Suprapubic skin (tissue), 3 donors: ENCODE measurements around the gene AP3D1.

Source experiments
- CTCF ChIP-seq, 2 donors: fragments of 200-600 bp in 1 of 2; fragments of 450-650 bp in 1 of 2; sonication (generic) in 1 of 2; IDR thresholded peaks; one replicate each; pipeline ENCODE4 v1.5.1; 2016 to 2019; ENCODE audit warnings: antibody characterized with exemption in 2 of 2, mild to moderate bottlenecking in 1 of 2, moderate library complexity in 1 of 2
- POLR2A ChIP-seq, 2 donors: fragments of 450-650 bp; IDR thresholded peaks; one replicate each; pipeline ENCODE4 v1.6.1; 2017; ENCODE audit warnings: antibody characterized with exemption in 2 of 2, mild to moderate bottlenecking in 2 of 2, moderate library complexity in 2 of 2

DNA sequence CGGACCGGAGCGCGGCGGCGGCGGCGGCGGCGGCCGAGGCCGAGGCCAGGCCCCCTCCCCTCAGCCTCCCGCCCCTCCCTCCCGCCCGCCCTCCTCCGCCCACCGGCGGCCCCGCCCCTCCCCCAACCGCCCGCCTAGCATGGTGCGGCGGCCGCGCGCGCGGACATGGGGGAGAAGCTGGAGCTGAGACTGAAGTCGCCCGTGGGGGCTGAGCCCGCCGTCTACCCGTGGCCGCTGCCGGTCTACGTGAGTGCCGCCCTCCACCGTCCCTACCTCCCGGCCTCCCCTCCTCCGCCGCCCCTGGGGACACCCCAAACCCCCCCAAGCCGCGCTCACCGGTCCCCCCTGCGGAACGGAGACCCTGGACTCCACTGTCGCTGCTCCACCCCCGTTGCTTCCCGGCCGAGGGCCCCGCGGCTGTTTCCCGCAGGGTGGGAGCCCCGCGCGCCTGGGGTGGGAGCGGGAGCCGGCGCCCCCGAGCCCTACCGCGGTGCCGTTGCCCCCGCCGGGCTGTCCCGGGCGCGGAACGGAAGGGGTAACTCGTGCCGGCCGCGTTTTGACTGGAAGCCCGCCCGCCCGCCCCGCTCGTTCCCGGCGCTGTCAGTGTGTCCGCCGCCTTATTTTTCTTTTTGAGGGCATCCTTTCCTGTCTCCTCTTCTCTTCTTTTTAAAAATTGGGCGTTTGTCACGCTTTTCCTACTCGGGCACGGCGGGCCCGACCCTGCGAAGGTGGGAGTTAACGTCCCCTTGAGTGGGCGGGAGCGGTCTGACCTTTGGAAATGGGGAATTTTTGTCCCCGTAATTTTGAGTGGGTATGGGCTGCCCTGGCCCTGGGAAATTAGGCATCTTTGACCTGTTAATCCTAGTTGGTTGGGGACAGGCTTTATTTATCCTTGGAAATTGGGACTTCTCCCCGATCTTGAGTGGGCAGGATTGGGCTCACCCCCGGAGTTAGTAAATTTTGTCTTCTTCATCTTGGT is 12.9 kb upstream of the AP3D1 start:
- TF ChIP-seq POLR2A (IDR thresholded peaks at IDR 0.05) (no peak), CTCF (IDR thresholded peaks at IDR 0.05) (no peak)
